Activated CD8-positive, alpha-beta memory T cell treated with anti-CD3 and anti-CD28 coated beads, Interleukin-2, amount 50 U/mL, for 4 hours (primary cell): ENCODE measurements around the gene SLC29A4.
"Not testable (repeated sequence)": the region's sequence is repeated elsewhere in the genome, so short reads cannot be mapped to it uniquely, and the experiment has no call there.

Source experiments
- DNase-seq: peaks from one replicate; pipeline ENCODE4 v3.0.0-alpha.2; 2020

Gene SLC29A4

DNA sequence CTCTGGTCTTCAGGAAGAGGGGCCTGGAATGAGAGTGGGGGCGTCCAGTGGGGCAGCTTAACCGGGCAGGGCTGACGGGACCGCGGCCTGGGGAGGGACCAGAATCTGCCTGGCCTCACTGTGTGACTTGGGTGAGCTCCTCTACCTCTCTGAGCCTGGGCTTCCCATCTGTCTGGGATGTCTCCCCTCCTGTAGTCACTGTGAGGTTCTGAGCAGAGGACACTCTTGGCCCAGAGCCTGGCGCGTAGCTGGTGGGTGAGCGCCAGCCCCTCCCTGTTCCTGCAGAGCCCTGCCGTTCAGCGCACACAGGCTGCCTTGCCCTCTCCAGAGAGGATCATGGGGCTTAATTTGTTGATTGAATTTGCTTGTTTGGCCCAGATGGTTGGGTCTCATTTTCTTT, 7.2 kb upstream of the SLC29A4 start:
- not testable (repeated sequence) for DNase-seq

DNA sequence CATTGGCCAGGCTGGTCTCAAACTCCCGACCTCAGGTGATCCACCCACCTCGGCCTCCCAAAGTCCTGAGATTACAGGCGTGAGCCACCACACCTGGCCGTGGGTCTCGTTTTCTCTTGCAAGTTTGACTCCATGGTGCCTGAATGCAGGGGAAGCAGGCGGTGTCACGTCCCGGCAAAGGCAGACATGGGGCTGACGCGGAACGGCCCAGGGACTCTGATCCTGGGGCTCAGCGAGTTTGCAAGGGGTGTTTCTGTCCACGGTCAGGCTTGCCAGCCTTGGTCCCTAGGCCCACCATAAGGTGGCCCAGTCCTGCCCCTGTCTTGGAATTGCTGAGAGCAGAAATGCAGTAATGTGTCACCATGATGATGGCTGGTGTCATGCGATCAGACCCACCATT, 6.6 kb upstream of the SLC29A4 start:
- DNase-seq, result not testable (repeated sequence)

DNA sequence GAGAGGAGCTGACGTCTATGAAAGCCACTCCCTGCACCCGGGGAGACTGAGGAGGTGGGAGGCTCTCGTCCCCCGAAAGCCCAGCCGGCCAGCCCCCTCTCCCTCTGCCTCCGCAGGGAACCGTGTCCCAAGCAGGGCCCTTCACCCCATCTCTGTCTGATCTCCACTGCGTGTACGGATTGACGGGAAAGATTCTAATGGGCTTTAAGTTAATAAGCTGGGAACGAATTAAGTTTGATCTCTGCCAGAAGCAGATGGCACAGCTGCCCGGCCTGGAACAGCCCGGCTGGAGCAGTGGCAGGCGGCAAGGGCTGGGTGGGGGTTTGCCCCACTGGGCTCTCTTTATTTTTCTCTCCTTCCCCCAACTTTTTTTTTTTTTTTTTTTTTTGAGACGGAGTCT, 6.1 kb upstream of the SLC29A4 start:
- DNase-seq, result no peak

DNA sequence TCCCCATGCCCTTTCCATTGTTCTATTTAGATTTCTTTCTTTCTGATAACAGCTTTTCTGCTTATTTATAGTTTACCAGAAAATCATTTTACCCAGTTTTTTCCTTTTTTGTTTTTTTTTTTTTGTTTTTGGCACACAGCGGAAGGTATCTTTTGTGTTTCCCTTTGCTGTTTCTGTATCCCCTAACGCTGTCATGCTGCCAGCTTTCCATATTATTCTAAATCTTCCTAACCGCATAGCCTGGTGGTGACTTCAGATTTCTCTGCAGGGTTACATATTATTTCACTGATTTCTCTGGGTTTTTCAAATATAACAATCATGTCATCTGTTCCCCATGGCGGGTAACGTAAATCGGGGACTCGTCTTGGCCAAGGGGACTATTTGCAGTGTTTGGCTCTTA, 4.0 kb upstream of the SLC29A4 start:
- no peak for DNase-seq

DNA sequence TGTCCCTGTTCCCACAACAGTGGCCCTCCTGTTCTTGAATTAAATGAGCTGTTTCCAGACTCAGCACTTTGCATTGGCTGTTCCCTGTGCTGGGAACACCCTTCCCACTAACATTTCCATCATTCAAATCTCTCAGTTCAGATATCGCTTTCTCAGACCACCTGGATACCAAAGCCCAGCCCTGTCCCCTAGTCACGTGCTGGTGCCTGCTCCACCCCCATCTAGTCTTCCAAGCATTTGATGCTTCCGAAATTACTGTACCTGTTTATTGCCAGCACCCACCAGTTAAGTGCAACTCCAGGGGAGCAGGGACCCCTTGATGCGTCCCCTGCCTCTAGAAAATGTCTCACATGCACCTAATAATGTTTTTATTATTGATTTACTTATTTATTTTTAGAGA, 3.0 kb upstream of the SLC29A4 start:
- DNase-seq, result no peak

DNA sequence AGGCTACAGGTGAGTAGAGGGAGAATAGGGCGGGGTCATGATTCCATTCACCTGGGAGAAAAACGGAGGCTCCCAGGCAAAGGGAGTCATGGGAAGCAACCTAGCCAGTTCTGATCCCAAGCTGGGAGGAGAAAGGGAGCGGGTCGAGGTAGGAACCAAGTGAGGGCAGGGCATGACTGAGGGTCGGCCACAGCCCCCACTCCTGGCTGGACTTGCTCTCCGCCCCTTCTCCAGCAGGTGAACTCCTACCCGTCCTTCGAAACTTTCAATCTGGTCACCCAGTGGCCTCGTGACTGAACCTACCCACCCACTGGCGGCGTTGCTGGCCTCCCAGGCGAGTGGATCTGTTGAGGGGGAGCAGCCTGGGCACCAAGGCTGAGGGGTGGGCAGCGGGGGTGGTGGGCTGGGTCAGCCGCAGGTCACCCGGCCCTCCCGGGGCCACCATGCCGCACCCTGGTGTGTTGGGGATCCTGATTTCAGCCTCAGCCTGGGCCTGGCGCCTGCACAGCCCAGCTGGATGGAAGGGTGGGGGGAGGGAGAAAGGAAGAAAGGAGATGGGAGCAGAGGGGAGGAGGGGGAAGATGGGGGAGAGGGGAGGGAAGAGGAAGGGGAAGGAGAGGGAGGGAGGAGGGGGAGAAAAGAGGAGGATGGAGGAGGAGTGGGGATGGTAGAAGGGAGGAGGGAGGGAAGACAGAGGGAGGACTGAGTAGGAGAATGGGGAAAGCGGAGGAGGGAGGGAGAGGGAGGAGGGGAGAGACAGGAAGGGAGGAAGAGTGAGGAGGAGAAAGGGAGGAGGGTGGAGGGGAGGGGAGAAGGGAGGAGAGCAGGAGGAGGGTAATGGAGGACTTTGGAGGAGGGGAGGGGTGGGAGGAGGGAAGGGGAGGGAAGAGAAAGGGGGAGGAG, 894 bp upstream of the SLC29A4 start:
- DNase-seq, result not testable (repeated sequence)

DNA sequence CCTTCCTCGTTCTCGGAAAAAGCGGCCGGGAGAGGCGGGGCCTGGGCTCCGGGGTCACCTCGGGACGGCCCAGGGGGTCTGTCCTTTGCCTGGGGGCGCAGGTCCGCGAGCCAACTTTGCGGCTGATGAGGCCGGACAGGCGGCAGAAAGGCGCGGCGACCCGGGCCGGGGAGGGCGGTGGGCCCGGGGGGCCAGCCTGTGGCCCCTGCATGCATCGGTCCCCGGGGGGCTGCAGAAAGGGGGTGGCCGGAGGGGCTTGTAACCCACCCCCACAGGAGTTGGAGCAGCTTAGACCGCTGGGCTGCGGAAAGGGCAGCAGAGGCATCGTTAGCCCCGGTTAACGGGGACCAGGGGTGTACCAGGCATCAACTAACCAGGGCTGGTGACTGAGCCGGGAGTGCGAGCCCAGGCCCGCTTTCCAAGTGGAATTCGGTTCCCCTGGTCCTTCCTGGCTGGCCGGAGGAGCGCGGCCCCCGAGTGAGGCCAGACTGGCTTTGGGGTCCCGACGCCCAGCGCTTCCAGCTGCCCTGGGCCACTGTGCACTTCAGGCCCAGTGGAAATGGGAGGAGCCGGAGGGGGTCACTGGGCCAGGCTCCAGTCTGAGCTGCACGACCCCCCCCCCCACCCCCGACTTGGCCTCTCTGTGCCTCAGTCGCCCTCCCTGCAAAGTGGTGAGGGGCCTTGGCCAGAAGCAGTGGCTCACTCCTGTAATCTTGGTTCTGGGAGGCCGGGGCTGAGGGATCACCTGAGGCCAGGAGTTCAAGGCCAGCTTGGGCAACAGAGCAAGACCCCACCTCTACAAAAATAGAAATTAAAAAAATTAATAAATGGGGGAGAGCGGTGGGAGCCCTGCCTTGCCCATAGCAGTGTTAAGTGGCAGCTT, 919 bp downstream of the SLC29A4 start:
- DNase-seq, result no peak

DNA sequence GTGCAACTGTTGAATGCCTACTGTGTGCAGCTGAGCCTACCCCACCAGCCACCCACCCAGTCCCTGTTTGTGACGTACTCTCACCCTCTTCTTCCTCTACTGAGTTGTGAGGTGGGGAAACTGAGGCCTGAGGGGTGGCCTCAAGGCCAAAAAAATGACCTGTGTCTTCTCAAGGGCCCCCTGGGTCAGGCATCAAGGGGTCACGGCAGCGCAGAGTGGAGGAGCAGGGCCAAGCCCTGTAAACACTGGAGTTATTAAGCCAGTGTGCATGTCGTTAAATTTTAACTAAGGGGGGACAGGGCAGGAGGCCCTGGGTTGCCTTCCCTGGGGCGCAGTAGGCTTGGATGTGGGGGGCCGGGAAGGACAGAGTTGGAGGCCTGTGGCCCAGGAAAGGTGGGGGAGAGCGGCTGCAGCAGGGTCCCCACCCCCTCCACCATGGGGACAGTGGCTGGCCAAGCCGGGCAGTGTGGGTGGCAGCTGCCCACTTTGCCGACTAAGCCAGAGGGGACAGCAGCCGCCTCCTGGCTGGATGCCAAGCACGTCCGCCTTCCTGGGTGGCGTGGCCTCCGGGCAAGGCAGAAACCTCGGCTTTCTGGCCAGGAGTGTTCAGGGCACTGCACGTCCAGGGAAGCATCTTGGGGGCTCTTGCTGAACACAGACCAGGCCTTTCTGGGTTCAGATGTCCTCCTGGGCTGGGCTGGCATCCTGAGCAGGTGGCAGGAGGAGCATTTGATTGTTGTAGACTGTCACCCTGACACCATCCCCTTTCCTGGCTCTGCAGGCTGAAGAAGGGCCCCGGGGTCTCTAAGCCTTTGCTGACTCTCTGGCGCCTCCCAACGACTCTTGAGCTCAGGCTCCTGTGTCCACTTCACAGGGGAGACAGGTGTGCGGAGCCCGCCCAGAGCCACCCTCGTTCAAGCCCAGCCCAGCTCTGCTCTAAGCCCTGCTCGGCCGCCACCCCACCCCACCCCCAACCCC, 1.9 kb downstream of the SLC29A4 start:
- DNase-seq, result no peak

DNA sequence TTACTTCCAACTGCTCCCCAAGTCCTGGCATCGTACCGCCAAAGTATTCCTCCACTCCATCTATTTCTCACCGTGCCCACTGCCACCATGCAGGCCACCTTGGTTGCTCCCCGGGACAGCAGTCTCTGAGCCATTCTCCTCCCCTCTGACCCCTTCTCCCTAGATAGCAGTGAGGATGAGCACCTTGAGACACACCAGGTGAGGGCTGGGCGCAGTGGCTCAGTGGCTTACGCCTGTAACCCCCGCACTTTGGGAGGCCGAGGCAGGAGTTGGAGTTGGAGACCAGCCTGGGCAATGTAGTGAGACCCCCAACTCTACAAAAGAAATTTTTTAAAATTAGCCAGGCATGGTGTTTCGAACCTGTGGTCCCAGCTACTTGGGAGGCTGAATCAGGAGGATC, 4.2 kb downstream of the SLC29A4 start:
- no peak for DNase-seq

DNA sequence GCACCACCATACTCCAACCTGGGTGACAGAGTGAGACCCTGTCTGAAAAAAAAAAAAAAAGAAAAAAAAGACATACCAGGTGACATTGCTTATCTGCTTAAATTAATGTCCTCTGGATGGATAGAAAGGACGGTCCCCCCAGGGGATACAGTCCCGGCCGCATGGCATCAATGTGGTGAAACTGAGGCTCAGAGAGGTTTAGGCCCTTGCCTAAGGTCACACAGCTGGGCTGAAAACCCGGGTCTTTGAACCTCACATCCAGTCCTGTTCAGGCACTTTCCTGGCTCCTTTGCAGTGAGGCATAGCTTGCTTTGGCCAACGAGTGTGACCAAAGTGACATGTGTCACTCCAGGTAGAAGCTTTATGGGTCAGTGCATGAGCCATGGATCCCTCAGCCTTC, 4.6 kb downstream of the SLC29A4 start:
- DNase-seq, result not testable (repeated sequence)

DNA sequence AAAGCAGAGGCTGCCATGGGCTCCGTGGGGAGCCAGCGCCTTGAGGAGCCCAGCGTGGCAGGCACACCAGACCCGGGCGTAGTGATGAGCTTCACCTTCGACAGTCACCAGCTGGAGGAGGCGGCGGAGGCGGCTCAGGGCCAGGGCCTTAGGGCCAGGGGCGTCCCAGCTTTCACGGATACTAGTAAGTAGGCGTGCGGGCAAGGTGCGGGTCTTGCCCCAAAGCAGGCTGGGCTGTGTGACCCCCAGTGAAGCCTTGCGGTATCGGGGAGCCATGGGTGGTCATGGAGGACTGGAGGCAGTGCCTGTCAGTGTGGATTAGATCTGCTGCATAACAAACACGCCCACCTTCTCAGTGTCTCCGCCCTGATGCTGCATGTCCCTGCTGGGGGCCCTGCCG, 5.1 kb downstream of the SLC29A4 start:
- DNase-seq, result no peak

DNA sequence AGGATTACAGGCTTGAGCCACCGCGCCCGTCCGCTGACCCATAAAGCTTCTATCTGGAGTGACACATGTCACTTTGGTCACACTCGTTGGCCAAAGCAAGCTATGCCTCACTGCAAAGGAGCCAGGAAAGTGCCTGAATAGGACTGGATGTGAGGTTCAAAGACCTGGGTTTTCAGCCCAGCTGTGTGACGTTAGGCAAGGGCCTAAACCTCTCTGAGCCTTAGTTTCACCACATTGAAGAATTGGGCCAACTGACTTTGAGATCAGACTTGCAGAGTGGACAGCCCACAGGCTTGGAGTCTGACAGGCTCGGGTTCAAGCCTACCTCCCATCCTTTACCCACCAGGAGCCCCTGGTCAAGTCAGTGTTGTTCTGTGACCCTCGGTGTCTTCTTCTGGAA, 5.8 kb downstream of the SLC29A4 start:
- not testable (repeated sequence) for DNase-seq

DNA sequence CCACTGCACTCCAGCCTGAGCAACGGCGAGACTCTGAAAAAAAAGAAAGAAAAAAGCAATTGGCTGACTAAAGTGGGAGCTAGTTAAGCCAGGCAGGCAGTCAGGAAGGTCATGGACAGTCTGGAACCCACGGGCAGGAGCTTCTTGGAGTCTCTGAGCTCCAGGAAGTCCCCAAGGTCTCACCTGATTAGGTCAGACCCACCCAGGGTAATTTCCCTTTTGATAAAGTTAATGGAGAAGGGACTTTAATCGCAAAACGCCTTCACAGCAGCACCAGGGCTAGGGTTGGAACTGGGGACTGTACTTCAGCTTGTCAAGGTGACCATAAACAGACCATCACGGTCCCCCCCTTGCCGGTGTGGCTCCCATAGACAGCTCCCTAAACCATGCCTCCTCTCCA, 6.6 kb downstream of the SLC29A4 start:
- no peak for DNase-seq

DNA sequence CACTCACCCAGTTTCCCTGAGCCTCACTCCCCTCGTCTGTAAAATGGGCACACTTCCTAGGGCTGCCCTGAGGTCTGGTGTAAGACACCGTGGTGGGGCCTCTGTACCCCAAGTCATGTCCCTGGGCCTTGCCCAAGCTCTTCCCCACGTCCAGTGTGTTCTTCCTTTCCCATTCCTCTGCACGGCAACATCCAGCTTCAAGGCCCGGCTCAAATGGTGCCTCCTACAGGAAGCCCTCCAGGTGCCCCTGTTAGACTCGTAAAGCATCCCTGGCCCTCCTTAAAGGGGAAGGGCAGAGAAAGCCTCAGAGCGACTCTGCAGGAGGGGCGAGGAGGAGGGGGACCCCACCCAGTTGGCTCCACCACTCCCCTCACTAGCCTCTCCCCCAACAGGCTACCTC, 8.6 kb downstream of the SLC29A4 start:
- no peak for DNase-seq

DNA sequence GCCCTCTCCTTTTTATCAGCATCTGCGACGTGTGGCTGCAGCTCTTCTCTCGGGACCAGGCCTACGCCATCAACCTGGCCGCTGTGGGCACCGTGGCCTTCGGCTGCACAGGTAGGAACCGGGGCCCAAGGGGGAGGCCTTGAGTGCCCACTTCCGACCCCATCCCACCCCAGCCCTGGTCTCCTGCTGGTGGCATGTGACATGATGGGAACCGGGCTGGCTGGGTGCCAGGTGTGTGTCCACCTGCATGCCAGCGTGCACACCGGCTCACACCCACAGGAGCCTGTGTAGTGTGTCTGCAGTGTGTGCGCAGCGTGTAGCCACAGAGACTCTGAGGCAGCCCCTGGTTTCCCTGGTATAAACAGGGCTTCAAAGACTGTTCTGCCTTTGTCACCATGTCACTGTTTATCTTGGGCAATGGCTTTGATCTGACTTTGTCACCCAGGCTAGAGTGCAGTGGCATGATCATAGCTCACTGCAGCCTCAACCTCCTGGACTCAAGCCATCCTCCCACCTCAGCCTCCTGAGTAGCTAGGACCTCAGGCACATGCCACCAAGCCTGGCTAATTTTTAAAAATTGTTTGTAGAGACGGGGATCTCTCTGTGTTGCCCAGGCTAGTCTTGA, 9.1 kb downstream of the SLC29A4 start:
- not testable (repeated sequence) for DNase-seq

DNA sequence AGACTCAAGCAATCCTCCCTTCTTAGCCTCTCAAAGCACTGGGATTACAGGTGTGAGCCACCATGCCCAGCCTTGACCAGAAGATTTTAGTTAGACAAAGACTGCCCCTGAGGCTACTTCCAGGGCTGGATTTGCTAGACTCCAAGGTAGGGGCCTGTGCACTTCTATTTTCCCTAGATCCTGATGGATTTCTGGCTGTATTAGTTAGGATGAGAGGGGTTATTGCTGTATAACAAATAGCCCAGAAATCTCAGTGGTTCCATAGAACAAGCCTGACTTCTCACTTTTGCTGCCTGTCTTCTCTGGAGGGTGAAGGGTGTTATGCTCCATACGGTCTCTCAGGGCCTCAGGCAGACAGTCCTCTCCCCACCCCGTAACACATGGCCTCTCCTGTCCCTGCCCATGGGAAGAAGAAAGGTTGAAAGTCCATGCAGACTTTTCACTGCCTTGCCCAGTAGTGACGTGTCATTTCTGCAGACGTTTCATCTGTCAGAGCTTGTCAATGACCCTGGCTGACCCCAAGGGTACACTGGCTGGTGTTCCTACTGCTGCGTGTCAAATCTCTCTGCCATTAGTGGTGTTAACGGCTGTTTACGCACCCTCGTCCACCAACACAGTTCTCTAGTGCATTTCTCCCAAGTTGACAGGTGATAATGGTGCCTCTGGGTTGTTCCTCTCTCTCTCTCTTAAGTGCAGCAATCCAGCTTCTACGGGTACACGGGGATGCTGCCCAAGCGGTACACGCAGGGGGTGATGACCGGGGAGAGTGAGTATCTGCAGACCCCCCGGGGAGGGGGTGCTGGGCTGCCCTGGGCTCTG, 11.6 kb downstream of the SLC29A4 start:
- no peak for DNase-seq

DNA sequence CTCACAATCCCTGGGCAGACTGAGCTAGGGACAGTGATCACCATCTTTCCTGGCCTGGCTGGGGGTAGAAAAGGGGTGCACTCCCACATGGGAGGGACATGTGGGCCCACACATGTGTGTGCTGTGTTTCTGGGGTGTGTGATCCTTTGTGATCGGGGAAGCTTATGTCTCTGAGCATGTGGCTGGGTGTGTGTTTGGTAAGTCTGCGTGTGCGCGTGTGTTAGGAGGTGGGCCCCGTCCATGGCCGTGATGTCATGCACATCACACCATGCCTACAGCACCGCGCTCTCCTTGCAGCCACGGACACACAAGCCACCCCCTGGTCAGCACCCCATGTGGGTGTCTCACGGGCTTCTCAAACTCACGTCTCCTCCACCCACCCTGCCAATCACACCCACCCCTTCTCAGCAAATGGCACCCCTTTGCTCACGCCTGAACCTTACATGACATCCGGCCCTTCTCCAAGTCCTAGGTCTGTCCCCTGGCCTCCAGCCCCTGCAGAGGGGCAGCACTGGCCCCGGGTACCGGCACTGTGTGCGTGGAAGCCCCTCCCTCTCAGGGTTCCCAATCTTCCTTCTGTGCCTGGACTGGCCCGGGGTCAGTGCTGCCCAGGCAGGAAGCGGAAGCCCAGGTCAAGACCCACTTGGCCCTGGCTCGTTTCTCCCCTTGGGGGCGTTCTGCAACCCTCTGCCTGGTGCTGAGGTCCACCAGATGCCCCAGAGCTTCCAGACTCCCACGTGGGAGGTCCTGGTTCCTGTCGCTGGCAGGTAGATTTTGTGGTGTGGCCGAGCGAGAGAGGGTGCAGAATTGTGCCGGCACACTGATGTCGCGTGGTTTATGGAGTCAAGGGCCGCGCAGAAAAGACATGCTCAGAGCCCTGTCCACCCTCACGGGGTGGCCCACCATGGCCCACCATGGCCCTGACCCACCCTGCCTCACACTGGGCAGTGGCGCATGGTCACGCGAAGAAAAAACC, 12.6 kb downstream of the SLC29A4 start:
- DNase-seq, result no peak

DNA sequence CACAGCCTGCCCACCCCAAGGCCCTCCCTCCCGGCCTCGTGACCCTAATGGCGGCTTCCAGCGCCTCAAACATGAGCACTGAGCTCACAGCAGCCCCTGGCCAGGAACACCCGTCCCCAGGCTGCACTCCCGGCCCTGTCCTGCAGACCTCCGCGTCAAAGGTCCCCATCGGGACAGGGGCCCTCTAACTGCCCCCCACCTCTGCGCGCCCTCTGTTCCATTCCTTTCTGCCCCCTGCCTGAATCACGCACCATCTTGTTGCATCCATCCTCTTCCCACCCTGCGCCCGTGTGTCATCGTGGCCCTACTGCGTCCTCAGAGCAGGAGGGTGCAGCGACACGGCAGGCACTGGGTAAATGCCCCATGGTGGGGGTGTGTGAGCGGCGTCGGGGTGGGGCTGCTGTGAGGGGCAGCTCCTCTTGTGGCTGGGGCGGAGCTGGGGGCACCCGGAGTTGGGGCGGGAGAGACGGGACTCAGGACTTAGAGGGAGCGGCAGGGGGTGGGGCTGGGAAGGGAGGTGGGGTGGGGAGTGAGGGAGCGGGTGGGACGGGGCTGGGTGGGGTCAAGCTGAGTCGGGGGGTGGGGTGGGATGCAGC, 13.4 kb downstream of the SLC29A4 start:
- peak; percentile 29 for DNase-seq

DNA sequence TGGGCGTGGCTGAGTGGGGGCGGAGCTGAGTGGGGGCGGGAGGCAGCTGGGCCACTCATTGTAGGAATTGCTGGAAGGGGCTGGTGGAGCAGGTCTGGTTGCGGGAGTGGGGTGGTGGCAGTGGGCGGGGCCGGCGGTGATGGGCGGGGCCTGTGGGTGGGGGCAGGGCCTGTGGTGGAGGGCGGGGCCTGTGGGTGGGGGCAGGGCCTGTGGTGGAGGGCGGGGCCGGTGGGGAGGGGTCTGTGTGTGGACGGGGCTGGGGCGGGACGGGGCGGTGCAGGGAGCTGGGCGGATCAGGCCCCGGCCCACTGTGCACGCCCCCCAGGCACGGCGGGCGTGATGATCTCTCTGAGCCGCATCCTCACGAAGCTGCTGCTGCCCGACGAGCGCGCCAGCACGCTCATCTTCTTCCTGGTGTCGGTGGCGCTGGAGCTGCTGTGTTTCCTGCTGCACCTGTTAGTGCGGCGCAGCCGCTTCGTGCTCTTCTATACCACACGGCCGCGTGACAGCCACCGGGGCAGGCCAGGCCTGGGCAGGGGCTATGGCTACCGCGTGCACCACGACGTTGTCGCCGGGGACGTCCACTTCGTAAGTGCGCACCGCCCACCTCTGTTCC, 14.0 kb downstream of the SLC29A4 start:
- DNase-seq, result peak; percentile 61
